Lower leg skin (tissue), 3 donors: ENCODE data around the gene CERK.

Source experiments
- CTCF ChIP-seq, 3 donors: fragments of 450-650 bp; IDR thresholded peaks; one replicate each; pipeline ENCODE4 v1.5.1; 2016; ENCODE audit warnings: antibody characterized with exemption in 3 of 3, mild to moderate bottlenecking in 3 of 3, moderate library complexity in 2 of 3
- POLR2A ChIP-seq, 2 donors: fragments of 450-650 bp; IDR thresholded peaks; one replicate each; pipeline ENCODE4 v1.6.1; 2016 to 2017; ENCODE audit warnings: antibody characterized with exemption in 2 of 2, mild to moderate bottlenecking in 1 of 2, moderate library complexity in 1 of 2

DNA sequence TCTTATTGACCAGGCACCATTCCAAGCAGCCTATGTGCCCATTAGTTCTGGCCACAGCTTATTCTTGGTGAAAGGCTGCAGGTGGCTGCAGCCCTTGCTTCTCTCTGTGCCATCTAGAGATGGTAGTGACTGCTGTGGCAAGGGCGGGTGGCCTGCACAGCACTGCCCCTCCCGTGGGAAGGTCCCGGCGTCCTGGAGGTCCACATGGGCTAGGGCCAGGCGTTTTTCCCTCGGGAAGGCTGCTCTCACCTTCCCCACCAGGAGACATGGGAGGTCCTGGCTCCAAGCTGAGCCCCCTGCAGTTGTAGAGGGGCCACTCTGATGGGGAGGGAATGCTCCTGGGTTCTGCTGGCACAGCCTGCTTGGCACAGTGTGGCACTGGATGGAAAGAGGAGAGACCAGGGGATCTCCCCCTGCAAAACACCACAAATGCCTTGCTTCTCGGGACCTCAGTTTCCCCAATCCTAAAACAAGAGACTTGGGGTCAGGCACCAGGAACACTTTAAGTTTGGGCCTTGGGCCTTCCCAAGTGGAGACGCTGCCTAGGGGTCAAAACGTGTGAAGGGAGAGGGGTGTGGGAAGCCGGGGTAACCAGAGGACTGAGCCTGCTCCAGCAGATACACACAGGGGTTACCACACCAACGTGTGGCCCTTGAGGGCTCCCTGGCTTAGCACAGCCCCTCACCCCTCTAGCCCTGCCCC, 14.4 kb upstream of the CERK start:
- TF ChIP-seq CTCF (IDR thresholded peaks at IDR 0.05): no peak
- TF ChIP-seq POLR2A (IDR thresholded peaks at IDR 0.05): no peak
